Pulmonary artery endothelial cell (primary cell): ENCODE results near the gene C7orf25. TPM values are rescaled to one million over a fixed set of nuclear protein-coding genes. Genes with fewer than 3 reads are reported as not detected.
A peak's percentile ranks its signal among the peaks of the same experiment; 100 is the strongest.

Experiments
- DNase-seq: peaks from one replicate; pipeline ENCODE4 v3.0.0-alpha.2; 2011; ENCODE audit warnings: low read depth, low spot score
- total RNA-seq: library from RNA; depleted of rRNA; stranded (reverse); fragments of >200 nt; gene quantifications from 2 replicates; pipeline ENCODE4 v1.2.3, GENCODE V29; 2014

C7orf25 gene
- total RNA-seq: 3.4 and 5.3 TPM in 2 replicates

DNA sequence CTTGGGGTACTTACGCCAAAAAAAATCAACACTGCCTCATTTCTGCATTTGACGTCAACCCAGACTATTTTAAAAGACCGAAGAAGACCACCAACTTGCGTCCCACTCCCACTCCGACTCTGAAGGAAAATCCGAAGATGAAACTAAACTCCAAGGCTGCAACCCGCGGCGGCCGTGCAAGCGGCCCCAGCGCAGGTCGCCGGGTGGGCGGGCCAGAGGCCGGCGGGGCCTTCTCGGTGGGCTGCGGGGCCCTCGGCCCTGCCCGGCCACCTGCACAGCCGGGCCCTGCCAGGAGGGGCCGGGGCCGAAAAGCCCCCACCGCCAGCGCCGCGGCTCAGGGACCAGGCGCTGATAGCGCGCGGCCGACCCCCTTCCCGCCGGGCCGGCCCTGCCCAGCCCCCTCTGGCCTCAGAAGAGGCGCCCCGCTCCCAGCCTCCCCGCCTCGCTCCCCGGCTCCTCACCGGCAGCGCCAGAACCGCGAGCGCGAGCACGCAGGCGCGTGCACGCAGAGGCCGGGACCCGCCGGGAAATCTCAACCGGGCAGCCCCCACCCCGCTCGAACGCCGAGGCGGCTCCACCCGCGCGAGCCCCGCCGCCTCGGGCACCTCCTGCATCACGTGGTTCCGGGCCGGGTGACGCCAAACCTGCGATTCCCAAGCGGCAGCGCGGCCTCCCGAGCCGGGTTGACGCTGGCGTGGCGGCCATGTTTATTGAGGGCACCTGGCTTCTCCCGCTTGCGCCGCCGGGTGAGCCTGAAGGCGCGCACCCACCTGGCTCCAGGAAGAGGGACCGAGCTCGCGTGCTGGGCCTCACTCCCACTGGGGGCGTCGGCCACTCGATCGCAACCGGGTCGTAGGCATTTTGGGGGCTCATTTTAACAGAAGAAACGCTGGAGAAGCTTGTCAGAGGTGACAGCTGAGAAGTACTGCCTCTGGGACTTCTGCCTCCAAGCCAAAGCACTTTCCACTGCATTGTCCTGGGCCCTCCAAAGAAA, at the start of gene C7orf25:
TSS of gene C7orf25 (minus strand) at position 617 of the 994 bp plus-strand sequence. CDS start 1,170 bp downstream, outside the sequence.
- peak; percentile 79 for DNase-seq

DNA sequence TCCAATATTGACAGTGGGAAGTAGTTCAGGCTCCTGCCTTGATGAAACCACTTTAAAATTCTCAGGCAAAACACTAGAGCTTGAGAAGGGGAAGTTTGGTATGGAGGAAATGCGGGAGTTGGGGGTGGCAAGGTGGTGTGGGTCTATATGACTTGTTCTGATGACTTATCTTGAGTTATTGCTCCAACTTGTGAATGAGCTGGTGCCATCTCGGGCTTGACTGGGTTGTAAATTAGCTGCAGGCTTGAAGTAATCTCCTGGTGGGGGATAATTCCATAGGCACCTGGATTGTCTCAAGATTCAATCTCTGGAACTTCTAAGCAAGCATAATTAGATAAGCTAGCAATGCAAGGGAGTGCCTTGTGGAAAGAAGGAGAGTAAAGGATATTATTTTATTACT, 49.3 kb upstream of the C7orf25 start:
- no peak for DNase-seq

DNA sequence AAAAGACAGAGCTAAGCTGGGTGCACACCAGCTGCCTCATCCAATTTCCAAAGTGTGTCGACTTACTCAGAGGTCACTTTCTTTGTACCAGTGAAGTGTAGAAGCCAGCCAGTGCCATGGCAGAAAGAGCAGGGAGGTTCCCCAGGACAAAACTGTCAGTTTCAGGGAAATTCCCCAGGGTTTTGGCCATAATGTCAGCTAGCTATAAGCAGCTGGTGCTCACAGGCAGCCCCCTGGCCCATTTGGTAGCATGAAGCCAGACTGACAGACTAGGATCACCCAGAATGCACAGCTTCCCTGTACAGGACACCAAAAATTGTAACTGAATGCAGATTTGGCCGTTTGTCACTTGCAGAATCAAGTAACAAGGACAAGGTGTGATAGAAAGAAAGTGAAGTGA, 48.9 kb upstream of the C7orf25 start:
- no peak for DNase-seq

DNA sequence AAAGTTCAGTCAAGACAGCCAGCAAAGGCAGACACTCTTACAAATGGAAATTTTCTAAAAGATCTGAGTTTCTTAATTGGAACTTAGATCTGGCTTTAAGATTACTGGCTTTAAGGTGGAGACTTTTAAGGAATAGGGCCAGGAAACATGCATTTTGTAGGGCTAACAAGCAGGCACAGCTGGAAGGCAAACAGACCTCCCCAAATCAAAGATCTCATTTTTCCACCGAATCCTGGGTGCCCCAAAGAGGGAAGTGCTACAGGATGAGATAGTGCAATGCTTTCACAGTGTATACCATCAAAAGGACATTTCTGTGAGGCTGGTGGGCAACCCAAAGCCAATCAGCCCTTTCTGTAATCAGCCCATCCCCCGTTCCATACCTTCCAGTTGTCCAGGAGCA, 47.7 kb upstream of the C7orf25 start:
- DNase-seq: no peak

DNA sequence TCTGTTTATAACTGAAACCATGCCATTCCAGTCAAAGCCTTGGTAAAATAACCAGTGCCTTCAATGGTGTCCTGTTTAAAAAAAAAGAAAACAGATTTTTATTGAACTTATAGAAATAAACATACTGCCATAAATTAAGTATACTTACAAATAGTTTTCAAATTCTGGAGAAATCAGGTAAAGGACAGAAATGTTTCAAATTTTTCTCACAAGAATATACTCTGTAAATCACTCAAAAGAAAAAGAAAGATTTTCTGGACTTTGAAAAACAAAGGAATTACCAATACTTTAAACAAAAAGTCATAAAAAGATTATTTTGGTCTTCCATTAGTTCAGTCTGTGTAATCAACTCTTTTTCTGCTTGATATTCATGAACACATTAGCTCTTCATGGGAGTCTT, 44.2 kb upstream of the C7orf25 start:
- no peak for DNase-seq

DNA sequence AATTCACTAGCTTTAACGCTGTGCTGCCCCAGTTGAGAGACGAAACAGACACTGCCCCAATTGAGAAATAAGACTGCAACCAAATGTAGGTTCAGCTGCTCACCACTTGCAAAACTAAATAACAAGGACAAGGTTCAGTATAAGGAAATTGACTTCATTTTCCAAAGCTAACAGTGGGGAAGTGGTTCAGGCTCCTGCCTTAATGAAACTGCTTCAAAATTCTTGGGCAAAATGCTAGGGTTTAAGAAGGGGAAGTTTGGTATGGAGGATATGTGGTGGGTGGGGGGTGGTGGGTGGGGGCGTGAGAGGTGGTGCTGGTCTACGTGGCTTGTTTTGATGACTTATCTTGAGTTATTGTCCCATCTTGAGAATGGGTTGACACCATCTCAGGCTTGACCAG, 42.1 kb upstream of the C7orf25 start:
- no peak for DNase-seq

DNA sequence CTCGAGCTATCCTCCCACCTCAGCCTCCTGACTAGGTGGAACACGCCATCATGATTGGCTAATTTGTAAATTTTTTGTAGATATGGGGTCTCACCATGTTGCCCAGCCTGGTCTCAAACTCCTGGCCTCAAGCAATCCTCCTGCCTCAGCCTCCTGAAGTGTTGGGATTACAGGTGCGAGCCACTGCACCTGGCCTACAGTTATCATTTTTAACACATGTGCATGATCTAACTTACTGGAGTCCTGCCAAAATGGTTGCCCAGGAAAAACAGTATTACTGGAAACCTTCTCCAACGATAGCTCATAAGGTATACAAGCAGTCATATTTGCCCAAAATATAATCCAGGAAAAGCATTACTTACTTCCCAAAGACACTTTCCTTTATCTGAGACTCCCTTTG, 40.5 kb upstream of the C7orf25 start:
- DNase-seq: no peak

DNA sequence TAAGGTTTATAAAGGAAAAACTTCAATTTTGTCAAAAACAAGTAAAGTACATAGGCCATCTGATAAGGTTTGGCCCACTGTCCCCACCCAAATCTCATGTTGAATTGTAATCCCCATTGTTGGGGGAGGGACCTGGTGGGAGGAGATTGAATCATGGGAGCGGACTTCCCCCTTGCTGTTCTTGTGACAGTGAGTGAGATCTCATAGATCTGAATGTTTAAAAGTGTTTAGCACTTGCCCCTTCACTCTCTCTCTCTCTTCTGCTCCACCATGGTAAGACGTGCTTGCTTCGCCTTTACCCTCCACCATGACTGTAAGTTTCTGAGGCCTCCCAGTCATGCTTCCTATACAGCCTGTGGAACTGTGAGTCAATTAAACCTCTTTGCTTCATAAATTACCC, 38.5 kb upstream of the C7orf25 start:
- no peak for DNase-seq

DNA sequence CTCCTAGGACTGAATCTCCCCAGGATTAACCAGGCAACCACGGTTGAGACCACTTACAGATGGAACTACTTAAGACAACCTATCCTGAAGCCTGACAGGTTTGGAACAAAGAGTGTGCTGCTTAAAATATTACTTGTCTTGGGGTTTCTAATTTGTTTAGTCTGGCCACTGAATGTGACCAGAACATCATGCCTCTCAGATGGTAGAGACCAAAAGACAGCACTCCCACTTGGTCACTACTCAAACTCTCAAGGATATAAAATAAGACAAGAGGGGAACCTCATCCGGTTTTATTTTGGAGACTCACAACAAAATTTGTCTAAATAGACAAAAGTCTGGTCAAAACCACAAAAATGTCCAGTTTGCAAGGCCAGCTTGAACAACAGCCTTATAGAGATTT, 35.7 kb upstream of the C7orf25 start:
- DNase-seq: no peak

DNA sequence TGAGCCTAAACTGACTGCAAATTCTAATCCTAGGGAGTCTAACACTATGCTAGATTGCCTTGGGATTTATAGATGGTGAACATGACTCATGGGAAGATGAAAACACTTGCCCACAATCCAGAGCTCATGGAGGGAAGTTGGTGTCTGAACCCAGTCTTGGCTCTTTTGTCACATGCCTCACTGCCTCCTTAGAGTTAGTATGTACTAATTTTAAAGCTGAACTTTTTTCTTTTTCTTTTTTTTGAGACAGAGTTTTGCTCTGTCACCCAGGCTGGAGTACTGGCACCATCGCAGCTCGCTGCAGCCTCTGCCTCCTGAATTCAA, 34.7 kb upstream of the C7orf25 start:
- DNase-seq: no peak

DNA sequence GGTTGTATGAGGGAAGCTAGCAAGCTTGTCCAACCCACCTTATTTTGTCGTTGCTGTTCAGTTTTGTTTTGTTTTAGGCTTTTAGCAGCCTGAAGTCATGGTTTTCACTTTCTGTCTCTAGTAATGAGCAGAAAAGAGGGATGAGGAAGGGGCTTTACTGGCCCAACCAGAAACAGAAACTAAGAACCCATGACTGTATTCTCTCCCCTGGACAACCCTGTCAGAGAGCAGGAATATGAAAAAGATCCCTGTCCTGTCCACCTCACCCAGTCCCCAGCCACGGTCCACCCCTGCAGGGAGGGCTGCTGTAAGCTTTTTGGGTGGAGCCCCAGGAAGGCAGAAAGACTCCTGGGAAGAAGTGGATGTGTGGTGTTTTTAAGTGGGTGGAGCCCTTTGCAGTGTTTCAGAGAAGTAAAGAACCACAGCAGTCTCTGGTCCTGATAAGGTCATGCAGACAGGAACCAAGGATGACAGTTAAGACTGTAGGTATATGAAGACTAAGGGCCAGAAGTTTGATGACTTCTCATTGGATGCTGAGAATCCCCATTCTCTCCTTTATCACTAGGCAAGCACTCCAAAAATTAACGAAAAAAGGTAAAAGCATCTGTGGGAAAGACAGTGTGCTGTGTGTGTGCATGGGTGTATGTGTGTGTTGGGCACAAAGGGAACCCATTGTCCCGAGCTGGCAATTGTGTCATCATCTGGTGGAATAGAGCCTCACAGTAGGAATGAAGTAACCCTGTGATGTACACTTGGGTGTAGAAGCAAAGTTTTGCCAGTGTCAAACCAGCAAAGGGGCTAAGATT, 34.2 kb upstream of the C7orf25 start:
- no peak for DNase-seq

DNA sequence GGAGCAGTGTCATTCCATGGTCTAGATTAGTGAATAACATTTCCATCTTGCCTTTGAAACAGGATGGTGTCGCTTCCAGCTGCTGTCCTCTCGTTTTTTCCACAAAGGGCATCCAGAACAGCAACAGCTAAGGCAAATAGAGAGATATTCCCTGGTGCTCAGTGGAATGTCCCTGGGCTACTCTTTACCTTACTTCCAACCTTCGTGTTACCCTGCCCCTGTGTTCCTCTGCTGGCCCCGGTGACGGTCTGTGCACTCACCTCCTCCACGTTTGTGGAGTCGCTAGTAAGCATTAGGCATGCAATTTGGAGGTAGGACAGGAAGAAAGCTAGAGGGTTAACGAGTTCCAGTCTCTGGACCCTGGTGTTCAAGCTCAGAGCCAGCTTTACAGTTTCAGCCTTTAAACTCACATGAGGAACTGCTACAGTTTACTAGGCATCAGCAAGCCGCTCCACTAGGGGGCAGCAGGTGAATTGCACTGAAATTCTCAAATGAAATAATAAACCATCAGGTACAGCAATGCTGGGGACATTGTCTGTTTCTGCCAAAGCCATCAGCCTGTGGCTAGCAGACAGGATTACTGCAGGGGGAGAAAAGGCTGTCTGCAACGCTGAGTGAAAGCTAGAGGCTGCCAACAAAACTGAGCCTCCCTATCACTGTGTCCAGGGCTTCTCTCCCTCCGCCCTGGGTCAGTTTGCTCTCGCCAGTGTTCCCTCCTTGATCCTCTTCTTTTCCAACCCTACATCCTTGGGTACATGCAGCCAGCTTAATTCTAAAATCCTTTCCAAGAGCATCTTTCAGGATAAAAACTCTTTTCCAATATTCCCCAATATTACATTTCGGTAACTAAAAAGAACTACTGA, 29.3 kb upstream of the C7orf25 start:
- DNase-seq: peak; percentile 44

DNA sequence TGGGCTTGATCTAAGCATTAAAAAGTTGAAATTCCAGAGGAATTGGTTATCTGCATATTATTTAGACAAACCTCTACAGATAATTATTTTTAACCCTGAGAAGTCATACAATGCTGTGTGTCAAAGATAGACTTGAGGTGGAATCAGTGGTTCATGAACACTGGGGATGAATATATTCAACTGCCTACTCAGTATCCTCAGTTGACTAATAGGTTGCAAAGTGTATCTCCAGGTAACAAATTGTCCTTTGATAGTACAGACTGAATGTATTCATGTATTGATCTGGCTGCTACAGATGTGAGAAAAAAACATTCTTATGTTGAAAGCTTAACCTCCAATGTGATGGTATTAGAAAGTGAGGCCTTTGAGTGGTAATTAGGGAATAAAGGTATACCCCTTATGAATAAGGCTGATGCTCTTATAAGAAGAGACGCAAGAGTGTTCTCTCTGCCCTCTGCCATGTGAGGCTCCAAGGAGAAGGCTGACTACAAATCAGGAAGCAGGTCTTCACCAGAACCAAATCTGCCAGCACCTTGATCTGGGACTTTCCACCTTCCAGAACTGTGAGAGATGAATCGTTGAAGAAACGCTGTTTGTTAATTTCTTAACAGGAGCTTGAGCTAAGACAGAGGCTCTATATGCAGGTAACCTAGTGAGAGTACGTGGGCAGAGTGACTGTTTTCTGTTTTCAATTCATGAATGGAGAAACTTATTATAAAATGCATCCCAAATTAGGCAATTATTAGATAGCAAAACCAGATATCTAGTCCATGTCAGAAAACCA, 27.8 kb upstream of the C7orf25 start:
- DNase-seq: no peak

DNA sequence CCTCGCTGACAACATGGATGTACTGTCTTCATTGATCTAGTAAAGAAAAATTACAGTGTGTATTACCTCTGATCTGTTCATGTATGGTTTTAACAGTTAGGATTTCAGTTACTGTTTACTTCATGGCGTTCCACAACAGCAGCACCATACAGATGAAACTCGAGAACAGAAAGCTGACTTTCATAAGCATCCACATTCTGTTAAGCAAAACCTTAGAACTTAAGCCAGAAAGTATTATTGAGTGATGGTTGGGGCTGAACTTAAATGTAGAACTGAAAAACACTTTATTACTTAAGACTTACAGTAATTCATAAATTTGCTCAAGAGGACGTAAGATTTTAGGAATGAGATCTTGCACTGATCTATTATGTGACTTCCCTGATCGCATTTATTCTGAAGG, 24.0 kb upstream of the C7orf25 start:
- no peak for DNase-seq

DNA sequence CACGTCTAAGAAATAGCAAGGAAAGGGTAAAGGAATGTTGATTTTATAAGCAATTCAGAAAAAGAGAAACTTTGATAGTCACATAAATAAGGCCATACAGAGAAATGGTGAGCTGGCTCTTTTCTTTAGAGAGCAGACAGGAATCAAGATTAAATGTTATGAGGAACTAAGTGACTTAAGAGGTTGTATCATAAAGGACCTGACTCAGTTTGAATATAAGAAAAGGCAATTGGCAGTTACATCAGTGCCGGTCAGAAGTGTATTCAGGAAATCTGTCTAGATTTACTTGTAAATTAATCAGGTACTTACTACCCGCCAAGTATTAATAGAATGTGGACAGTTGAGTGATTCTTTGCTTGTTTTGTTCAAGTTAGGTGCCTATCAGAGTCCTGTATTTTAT, 22.4 kb upstream of the C7orf25 start:
- DNase-seq: no peak

DNA sequence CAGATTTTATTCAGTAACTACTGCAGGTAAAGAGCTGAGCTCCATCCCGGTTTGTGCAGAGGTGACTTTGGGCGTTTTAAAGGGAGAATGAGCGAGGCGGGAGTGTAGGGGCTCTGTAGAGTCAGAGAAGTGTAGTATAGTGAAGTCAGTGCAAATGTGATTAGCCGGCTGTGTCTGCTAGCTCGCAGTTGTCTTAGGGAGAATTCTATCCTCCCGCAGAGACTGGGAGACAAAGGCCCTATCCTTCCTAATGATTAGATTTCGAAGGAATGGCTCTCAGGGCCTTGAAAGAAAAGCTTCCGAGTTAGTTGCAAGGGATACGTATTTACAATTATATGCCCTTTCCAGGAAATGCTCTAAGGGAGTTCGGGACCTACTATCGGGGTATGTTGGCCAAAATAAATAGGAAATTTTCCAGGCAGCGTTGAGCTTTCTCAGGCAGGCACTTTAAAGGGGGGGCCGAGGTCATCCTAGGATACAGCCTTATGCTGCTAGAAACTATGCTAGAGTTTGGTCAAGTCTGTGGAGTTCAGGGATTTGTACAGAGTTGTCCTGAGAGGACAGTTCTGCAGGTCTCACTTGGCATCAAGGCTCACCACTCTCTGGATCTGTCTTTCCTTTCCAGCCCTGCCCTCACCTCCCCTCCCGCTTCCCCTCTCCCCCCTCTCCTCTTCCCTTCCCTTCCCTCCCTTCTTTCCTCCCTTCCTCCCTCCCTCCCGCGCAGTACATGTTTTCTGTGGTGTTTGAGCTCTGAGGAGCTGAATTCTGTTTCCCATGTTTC, 21.1 kb upstream of the C7orf25 start:
- DNase-seq: no peak

DNA sequence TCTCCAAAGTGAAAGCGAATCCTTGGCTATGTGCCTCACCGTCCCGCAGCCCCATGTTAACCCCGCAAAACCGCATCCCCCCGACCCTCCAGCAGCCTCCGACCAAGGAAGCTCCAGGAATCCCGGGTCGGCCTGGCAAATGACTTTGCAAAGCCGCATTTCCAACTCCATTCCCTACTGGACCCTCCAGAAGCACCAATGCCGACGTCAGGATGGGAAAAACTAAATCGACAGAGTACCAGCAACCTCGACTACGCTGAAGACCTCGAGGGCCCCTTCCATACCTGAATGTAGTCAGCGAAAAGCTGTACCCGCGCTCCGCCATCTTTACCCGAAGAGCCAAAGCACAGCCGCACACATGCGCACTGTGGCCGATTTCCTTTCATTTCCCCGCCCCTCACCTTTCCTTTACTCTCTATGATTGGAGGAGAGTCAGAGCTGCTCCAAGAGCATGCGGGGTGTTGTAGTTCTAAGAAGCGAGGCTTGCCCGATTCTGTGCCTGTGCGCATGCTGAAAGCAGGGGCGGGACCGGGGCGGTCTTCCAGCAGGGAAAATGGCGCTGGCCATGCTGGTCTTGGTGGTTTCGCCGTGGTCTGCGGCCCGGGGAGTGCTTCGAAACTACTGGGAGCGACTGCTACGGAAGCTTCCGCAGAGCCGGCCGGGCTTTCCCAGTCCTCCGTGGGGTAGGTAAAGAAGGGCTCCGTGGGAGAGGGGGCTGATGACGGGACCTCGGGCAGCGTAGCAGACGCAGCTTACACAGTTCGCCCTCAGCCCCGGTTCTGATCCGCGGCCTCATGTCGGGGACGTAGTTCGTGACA, 20.2 kb upstream of the C7orf25 start, which contains the start of the genes MRPL32 and PSMA2:
TSS of gene MRPL32 (plus strand) at position 543 of the 818 bp plus-strand sequence. CDS start at position 554, 11 bp downstream.
TSS of gene PSMA2 (minus strand) at position 341 of the 818 bp plus-strand sequence. CDS start at position 325, 16 bp downstream.
- peak; percentile 92 for DNase-seq

DNA sequence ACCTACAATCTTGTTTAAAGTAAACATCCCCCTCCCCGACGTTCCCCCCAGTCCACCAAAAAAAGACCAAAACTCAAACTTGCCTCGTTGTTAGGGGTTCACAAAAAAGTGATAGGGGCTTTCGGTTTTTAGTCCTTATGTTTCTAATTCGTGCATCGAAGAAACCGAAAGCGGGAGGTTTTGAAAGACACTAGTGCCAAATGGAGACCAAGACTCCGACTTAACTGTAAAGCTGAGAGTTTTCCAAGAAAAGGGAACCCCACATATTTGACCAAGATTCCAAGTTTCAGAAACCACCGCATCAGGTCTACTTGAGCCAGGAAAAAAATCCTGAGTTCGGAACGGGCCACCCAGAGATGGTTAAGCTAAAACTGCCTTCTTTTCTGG, 19.6 kb upstream of the C7orf25 start:
- DNase-seq: no peak

DNA sequence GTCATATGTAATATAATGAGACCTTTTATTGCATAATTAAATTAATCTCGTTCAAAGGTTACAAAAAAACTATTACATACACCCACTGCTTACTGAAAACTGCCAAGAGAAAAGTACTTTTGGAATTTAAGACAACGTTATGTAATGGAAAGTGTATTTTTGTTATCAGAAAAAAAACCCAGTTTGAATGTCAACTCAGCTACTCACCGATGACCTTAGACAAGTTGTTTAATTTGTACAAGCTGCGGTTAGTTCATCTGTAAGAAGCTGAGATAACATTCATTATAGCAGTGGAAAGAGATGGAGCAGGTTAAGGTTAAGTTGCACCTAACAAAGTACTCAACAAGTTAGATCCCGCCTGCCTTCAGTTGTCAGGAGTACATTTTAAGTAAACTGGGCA, 19.0 kb upstream of the C7orf25 start:
- no peak for DNase-seq
